Measurements from ENCODE around the gene STMN3. TPM values are rescaled to one million over a fixed set of nuclear protein-coding genes. Genes with fewer than 3 reads are reported as not detected.

STMN3 gene
- total and polyA plus RNA-seq, 2 of the 8 experiments (the other 6 are each of a cell fraction or from before 2014, with no cell fraction given) = 51.5 to 63.1 TPM

DNA sequence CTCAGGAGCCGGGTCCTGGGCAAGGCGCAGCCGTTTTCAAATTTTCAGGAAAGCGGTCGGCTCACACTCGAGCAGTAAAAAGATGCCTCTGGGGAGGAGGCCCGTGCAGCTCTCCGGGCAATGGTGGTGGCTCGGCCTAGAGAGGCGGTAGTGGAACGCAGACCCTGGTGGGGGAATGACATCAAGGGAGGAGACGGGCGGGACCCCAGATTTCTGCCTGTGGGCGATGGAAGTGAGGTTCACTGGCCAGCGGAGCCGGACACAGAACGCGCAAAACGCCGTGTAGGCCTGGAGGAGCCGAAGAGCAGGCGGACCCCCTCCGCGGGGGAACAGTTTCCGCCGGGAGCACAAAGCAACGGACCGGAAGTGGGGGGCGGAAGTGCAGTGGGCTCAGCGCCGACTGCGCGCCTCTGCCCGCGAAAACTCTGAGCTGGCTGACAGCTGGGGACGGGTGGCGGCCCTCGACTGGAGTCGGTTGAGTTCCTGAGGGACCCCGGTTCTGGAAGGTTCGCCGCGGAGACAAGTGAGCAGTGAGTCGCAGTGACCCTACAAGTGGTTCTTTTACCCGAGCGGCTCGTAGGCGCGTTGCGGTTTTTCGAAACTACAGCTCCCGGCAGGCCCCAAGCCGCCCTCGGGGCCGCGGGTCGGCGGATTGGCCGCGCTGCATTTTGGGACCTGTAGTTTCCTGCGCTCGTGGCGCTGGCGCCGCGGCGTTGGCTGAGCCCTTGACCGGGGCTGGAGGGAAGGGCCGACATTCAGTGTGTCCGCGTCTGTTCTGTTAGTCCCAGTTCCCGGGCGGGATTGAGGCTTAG is 4.9 kb upstream of the STMN3 start, which contains the start of gene RTEL1 (continued):
- TF ChIP-seq, protein P1, sequence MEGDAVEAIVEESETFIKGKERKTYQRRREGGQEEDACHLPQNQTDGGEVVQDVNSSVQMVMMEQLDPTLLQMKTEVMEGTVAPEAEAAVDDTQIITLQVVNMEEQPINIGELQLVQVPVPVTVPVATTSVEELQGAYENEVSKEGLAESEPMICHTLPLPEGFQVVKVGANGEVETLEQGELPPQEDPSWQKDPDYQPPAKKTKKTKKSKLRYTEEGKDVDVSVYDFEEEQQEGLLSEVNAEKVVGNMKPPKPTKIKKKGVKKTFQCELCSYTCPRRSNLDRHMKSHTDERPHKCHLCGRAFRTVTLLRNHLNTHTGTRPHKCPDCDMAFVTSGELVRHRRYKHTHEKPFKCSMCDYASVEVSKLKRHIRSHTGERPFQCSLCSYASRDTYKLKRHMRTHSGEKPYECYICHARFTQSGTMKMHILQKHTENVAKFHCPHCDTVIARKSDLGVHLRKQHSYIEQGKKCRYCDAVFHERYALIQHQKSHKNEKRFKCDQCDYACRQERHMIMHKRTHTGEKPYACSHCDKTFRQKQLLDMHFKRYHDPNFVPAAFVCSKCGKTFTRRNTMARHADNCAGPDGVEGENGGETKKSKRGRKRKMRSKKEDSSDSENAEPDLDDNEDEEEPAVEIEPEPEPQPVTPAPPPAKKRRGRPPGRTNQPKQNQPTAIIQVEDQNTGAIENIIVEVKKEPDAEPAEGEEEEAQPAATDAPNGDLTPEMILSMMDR (IDR thresholded peaks at IDR 0.05; ENCODE audit: control extremely low read depth in 1 of 3, insufficient read depth in 1 of 3, low read depth in 1 of 3, low read length in 3 of 3) = peak in 1 of 3 experiments; percentile 12; a peak in 1 of 4 replicates
- TF ChIP-seq TAF1 (IDR thresholded peaks at IDR 0.05; ENCODE audit: low read depth, low read length) (peak; percentile 85), POLR2A (IDR thresholded peaks at IDR 0.05; ENCODE audit: control extremely low read depth in 1 of 2, low read depth in 2 of 2, low read length in 2 of 2) (peak in 1 of 2 experiments; percentile 47; a peak in 2 of 3 replicates), CBX8 (IDR thresholded peaks at IDR 0.05; ENCODE audit: borderline replicate concordance, low read depth, low read length) (no peak), SIX5 (IDR thresholded peaks at IDR 0.05; ENCODE audit: low read depth, low read length) (peak; percentile 91), RFX5 (IDR thresholded peaks at IDR 0.05; ENCODE audit: borderline replicate concordance, low read depth, low read length) (no peak), NRF1 (IDR thresholded peaks at IDR 0.05; ENCODE audit: low read depth, low read length) (no peak), CEBPB (IDR thresholded peaks at IDR 0.05; ENCODE audit: low read depth, low read length) (no peak), TEAD4 (IDR thresholded peaks at IDR 0.05; ENCODE audit: low read depth, low read length) (no peak), SIRT6 (IDR thresholded peaks at IDR 0.05; ENCODE audit: low read length) (no peak), ZNF274 (IDR thresholded peaks at IDR 0.05; ENCODE audit: borderline replicate concordance, extremely low read depth, low read length) (no peak), RXRA (IDR thresholded peaks at IDR 0.05; ENCODE audit: insufficient read depth, low read depth, low read length) (no peak), BRCA1 (IDR thresholded peaks at IDR 0.05; ENCODE audit: low read depth, low read length) (no peak), GABPA (IDR thresholded peaks at IDR 0.05; ENCODE audit: borderline replicate concordance, insufficient read depth, low read length) (peak; percentile 99), KDM1A (IDR thresholded peaks at IDR 0.05; ENCODE audit: borderline replicate concordance, low read length) (no peak), RBBP5 (IDR thresholded peaks at IDR 0.05; ENCODE audit: borderline replicate concordance, low read depth, low read length) (no peak; the same call in 1 of the 2 replicates), TCF12 (IDR thresholded peaks at IDR 0.05; ENCODE audit: low read depth, low read length) (no peak), HDAC6 (IDR thresholded peaks at IDR 0.05; ENCODE audit: low read depth, low read length) (no peak)
- TF ChIP-seq, protein P2, sequence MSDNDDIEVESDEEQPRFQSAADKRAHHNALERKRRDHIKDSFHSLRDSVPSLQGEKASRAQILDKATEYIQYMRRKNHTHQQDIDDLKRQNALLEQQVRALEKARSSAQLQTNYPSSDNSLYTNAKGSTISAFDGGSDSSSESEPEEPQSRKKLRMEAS (IDR thresholded peaks at IDR 0.05) = peak; percentile 53
- TF ChIP-seq, protein P3, sequence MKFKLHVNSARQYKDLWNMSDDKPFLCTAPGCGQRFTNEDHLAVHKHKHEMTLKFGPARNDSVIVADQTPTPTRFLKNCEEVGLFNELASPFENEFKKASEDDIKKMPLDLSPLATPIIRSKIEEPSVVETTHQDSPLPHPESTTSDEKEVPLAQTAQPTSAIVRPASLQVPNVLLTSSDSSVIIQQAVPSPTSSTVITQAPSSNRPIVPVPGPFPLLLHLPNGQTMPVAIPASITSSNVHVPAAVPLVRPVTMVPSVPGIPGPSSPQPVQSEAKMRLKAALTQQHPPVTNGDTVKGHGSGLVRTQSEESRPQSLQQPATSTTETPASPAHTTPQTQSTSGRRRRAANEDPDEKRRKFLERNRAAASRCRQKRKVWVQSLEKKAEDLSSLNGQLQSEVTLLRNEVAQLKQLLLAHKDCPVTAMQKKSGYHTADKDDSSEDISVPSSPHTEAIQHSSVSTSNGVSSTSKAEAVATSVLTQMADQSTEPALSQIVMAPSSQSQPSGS (IDR thresholded peaks at IDR 0.05; ENCODE audit: low read length) = peak; percentile 36; the same call in 1 of the 2 replicates

Data from H1 (cell line).